Nephron progenitor cell (in vitro differentiated cells): ENCODE measurements around the gene NXPE2.

Experiments
- DNase-seq: peaks from one replicate; pipeline ENCODE4 v3.0.0; 2021
- H3K27ac Mint-ChIP-seq: 2 replicates; pipeline ENCODE4 v1.8.0; 2021; ENCODE audit warnings: mild to moderate bottlenecking, moderate library complexity, mixed read lengths
- H3K27me3 Mint-ChIP-seq: 2 replicates; pipeline ENCODE4 v1.8.0; 2021; ENCODE audit warnings: mild to moderate bottlenecking, low read depth, mixed read lengths; ENCODE audit not compliant: poor library complexity
- H3K36me3 Mint-ChIP-seq: 2 replicates; pipeline ENCODE4 v1.8.0; 2021; ENCODE audit warnings: low read depth, mixed read lengths
- H3K4me1 Mint-ChIP-seq: 2 replicates; pipeline ENCODE4 v1.8.0; 2021; ENCODE audit warnings: mixed read lengths
- H3K4me3 Mint-ChIP-seq: 2 replicates; pipeline ENCODE4 v1.8.0; 2021; ENCODE audit warnings: mild to moderate bottlenecking, moderate library complexity, mixed read lengths
- H3K9me3 Mint-ChIP-seq: 2 replicates; pipeline ENCODE4 v1.8.0; 2021; ENCODE audit warnings: mild to moderate bottlenecking, moderate library complexity, mixed read lengths
- TF ChIP-seq, protein P1 (sequence below): fragments of 200-600 bp; sonication (generic); IDR thresholded peaks from 2 replicates; pipeline ENCODE4 v1.5.0; 2021; ENCODE audit warnings: antibody characterized with exemption

The NXPE2 gene

DNA sequence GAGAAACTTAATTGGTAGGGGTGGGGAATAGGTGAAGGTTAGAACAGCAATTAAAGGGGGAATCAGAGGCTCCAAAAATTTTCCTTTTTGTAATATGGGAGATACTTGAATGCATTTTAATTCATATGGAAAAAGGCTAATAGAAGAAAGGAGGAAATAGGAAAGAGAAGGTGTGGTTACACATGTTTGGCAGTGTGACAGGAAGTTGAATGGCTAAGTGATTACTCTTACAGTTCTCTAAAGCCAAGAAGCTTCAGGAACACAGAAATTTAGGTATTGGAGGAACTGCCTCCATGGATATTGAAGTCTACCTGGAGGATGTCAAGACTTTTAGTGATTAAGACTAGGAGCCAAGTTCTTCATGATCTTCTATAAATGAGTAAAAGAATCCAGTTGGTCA is 6.3 kb downstream of the NXPE2 start:
- Mint-ChIP-seq H3K9me3 (peaks cover 79% of the 10 kb centered on the region), H3K4me1 (no peaks in the 10 kb centered on the region), H3K36me3 (peaks cover 18% of the 10 kb centered on the region), H3K27ac (no peak overlapping the region), H3K27me3 (peaks cover 6% of the 10 kb centered on the region), H3K4me3 (no peak overlapping the region)
- TF ChIP-seq, protein P1, sequence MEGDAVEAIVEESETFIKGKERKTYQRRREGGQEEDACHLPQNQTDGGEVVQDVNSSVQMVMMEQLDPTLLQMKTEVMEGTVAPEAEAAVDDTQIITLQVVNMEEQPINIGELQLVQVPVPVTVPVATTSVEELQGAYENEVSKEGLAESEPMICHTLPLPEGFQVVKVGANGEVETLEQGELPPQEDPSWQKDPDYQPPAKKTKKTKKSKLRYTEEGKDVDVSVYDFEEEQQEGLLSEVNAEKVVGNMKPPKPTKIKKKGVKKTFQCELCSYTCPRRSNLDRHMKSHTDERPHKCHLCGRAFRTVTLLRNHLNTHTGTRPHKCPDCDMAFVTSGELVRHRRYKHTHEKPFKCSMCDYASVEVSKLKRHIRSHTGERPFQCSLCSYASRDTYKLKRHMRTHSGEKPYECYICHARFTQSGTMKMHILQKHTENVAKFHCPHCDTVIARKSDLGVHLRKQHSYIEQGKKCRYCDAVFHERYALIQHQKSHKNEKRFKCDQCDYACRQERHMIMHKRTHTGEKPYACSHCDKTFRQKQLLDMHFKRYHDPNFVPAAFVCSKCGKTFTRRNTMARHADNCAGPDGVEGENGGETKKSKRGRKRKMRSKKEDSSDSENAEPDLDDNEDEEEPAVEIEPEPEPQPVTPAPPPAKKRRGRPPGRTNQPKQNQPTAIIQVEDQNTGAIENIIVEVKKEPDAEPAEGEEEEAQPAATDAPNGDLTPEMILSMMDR: no peak
- DNase-seq: no peak

- DNase-seq: no peak
- no peak overlapping the region for H3K27ac Mint-ChIP-seq
- no peaks in the 10 kb centered on the region for H3K4me1 Mint-ChIP-seq
- H3K36me3 Mint-ChIP-seq: peaks cover 18% of the 10 kb centered on the region
- H3K27me3 Mint-ChIP-seq: peaks cover 6% of the 10 kb centered on the region
- H3K4me3 Mint-ChIP-seq: no peak overlapping the region
- peaks cover 84% of the 10 kb centered on the region for H3K9me3 Mint-ChIP-seq
- TF ChIP-seq, protein P1: no peak
Observed at GRCh38 chr11:114685097-114685496, 6.8 kb downstream of the NXPE2 start.

DNA sequence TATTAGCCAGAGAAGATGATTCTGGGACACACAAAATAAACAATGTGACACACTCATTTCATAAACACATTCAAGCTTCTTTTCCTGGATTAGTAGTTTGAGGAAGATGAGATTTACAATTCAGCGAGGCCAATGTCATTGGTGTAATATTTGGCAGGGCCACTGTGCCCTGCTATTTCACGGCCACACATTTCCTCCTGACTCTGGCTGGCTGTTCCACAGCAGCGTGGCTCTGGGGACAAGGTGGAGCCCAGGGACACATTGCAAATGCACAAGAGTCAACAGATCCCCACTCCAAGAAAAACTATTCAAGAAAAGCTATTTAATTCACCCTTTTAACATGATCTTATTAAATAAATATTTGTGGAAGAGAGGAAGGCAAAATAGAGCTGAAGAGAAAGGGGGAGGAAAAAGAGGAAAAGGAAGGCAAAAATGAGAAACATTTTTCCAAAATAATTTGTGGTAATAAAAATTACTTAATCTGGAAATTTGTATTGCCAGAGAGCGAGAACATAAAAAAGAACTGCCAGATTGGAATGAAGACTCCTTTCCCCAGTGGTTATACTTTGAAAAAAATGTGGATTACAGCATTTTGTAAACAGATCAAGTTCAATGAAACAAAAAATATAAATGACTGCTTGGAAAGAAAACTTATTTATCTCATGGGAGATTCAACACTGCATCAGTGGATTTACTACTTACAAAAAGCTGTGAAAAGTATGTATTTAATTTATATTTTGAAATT is 27.1 kb downstream of the NXPE2 start:
- Mint-ChIP-seq H3K4me1 (no peaks in the 10 kb centered on the region), H3K27ac (no peak overlapping the region), H3K4me3 (no peak overlapping the region), H3K27me3 (no peaks in the 10 kb centered on the region), H3K9me3 (peaks cover 12% of the 10 kb centered on the region), H3K36me3 (peaks cover 1% of the 10 kb centered on the region)
- no peak for DNase-seq
- TF ChIP-seq, protein P1: no peak

DNA sequence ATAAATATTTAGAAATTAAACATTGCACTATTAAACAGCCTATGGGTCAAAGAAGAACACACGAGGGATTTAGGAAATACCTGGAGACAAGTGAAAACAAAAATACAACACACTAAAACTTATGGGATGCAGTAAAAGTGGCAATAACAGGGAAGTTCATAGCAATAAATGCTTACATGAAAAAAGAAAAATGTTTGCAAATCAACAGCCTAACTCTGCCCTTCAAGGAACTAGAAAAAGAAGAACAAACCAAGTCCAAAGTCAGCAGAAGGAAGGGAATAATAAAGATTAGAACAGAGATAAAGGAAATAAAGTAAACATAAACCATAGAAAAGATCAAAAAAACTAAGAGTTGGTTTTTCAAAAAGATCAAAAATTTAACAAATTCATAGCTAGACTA is 31.6 kb downstream of the NXPE2 start:
- no peak overlapping the region for H3K27ac Mint-ChIP-seq
- H3K36me3 Mint-ChIP-seq: peaks cover 8% of the 10 kb centered on the region
- H3K27me3 Mint-ChIP-seq: peaks cover 4% of the 10 kb centered on the region
- H3K9me3 Mint-ChIP-seq: peaks cover 27% of the 10 kb centered on the region
- TF ChIP-seq, protein P1: no peak
- DNase-seq: no peak
- H3K4me1 Mint-ChIP-seq: no peaks in the 10 kb centered on the region
- H3K4me3 Mint-ChIP-seq: no peak overlapping the region

- no peak for DNase-seq
- Mint-ChIP-seq H3K9me3 (peaks cover 23% of the 10 kb centered on the region), H3K4me1 (no peaks in the 10 kb centered on the region), H3K27ac (no peak overlapping the region), H3K27me3 (peaks cover 4% of the 10 kb centered on the region), H3K4me3 (no peak overlapping the region), H3K36me3 (peaks cover 8% of the 10 kb centered on the region)
- TF ChIP-seq, protein P1: no peak
Observed at GRCh38 chr11:114713756-114714155, 35.4 kb downstream of the NXPE2 start.

DNA sequence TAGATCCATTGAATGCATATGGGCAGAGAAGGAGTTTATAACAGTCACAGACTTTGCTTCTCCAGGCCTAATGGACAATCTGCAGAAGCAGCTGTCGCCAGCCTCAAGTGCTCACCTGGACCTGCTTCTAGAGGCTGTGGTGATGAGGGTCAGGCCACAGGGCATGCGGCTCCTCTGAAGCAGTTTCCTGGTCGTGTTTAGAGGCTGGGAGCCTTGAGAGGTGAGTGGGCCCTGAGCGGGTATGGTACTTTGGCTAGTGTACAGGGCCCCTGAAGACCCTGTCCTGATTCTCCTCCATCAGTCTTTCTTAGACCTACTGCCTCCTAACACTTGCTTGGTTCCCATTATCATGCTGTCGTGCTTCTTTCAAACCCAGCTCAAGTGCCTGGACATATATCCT is 41.2 kb downstream of the NXPE2 start:
- Mint-ChIP-seq H3K27ac (no peak overlapping the region), H3K27me3 (no peaks in the 10 kb centered on the region), H3K4me3 (no peak overlapping the region), H3K4me1 (no peaks in the 10 kb centered on the region), H3K36me3 (no peaks in the 10 kb centered on the region), H3K9me3 (no peaks in the 10 kb centered on the region)
- TF ChIP-seq, protein P1: no peak
- DNase-seq: no peak
